HG03025 (cell line): ENCODE results near the gene YWHAB.

ENCODE experiments used
- ATAC-seq: cut with Tn5 transposase; IDR thresholded peaks from one replicate; pipeline ENCODE4 v1.9.1; 2021; ENCODE audit warnings: mild to moderate bottlenecking, moderate library complexity; ENCODE audit not compliant: unreplicated experiment, low FRiP score

Gene YWHAB

GRCh38 chr20:44910690-44911262 is 25.3 kb downstream of the YWHAB start:
- ATAC-seq = no peak

DNA sequence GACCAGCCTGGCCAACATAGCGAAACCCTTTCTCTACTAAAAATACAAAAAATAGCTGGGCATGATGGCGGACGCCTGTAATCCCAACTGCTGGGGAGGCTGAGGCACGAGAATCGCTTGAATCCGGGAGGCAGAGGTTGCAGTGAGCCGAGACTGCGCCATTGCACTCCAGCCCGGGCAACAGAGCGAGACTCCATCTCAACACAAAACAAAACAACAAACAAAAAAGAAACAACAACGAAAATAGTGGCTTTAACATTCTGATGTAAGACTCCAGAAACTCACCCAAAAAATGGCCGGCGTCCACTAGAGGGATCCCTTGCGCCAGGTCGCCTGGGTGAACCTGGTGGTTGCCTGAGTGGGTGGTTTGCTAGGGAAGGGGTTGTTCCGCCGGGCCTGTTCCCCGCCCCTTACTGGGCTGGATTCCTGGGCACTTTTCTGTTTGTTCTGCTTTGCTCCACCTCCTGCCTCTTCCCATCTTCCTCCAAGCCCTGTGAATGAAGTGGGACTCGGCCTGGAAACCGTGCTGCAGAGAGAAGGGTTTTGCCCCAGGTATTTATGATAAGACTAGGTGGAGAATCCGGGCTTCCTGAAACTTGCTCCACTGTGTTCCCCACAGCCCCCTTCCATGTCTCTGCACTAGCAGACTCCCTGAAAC is 25.9 kb downstream of the YWHAB start:
- ATAC-seq = no peak

GRCh38 chr20:44912189-44912588 is 26.7 kb downstream of the YWHAB start:
- ATAC-seq = no peak

- ATAC-seq = no peak
These were observed 29.4 kb downstream of the YWHAB start for GRCh38 chr20:44914924-44915323.

- no peak for ATAC-seq
These were observed 31.1 kb downstream of the YWHAB start for GRCh38 chr20:44916586-44916985.

DNA sequence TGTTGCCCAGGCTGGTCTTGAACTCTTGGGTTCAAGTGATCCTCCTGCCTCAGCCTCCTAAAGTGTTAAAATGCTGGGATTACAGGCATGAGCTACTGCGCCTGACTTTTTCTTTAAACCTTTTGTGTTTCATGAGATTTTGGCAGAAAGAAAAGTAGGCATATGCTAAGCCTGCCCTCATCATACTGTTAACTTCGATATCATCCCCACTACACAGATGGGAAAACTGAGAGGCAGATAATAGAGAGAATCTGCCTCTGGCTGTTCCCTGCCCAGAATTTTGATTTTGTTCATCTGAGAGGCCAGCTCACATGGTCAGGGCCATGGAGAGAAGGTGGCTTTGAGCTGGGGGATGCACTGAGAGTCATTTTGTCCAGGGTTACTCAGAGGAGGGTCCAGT is 31.9 kb downstream of the YWHAB start:
- no peak for ATAC-seq

DNA sequence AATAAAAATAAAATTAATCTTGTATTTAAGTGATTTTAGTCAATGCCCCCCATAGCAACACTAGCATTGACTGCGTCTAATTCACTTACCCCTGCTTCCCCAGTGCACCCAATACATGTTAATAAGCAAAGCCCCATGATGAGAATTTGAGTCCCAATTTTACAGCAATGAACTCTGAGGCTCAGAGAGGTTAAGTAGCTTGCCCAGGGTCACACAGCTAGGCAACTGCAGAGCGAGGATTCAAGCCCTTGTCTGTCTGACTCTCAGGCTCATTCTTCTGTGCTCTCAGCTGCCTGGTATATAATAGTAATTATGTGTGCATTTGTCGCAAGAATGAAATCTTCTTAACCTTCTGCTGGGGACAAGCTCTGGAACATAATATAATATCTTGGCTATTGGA is 32.8 kb downstream of the YWHAB start:
- ATAC-seq = no peak

DNA sequence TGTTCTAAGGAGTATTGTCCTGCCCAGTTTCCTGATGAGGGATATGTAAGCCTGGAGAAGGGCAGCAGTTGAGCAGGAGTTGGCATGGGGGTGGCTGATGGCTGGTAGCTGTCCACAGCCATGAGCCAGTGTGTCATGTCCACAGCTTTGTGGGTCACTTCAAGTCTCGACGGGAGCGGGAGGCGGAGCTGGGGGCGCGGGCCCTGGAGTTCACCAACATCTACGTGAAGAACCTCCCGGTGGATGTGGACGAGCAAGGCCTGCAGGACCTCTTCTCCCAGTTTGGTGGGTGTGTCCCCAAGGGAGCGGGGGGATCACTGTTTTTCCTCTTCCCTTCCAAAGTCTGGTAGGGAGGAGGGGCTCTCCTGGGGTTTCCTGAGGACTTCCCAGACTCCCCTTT is 33.3 kb downstream of the YWHAB start:
- no peak for ATAC-seq

- ATAC-seq = no peak
These were observed 35.9 kb downstream of the YWHAB start for GRCh38 chr20:44921447-44921846.

DNA sequence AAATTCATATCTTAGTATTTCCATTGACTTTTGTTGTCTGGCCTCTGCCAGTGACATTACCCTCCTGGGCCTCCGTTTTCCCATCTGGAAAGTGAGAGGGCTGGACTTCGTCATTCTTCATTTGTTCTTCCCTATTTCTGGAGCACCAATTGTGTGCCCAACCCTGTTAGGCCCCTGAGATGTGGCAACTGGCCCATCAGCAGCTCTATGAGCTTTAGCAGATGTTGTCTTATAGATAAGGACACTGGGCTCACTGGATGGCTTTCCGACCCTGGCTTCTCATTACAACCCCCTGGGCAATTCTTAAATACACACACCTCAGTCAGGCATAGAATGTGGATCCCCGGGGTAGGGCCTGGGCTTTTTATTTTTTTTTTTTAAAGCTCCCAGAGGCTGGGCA is 39.0 kb downstream of the YWHAB start:
- ATAC-seq = no peak

- no peak for ATAC-seq
These were observed 43.1 kb downstream of the YWHAB start for GRCh38 chr20:44928595-44928994.

GRCh38 chr20:44930517-44931168 is 45.1 kb downstream of the YWHAB start:
- ATAC-seq = no peak

- no peak for ATAC-seq
These were observed 46.4 kb downstream of the YWHAB start for GRCh38 chr20:44931911-44932310.

- no peak for ATAC-seq
These were observed 47.4 kb downstream of the YWHAB start for GRCh38 chr20:44932916-44933315.

- ATAC-seq = no peak
These were observed 51.0 kb downstream of the YWHAB start for GRCh38 chr20:44936510-44936909.

DNA sequence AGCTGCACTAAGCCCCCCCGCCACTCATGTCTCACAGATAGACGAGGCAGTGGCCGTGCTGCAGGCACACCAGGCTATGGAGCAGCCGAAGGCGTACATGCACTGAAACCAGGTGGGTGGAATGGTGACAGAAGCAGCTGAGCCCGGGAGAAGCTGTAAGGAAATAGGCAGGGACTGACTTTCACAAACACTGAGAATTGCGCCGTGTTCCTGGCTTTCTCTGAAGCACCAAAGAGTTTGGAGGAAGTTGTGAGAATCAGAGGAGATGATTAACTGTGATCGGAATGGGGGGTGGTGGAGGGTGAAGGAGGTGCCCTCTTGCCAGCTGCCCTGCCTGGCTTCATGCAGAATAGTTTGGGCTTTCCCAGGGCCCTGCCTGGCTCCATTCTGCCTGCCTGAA is 53.1 kb downstream of the YWHAB start:
- ATAC-seq = no peak

GRCh38 chr20:44941120-44941691 is 55.7 kb downstream of the YWHAB start:
- ATAC-seq = no peak

GRCh38 chr20:44942264-44942973 is 56.9 kb downstream of the YWHAB start:
- ATAC-seq = no peak

DNA sequence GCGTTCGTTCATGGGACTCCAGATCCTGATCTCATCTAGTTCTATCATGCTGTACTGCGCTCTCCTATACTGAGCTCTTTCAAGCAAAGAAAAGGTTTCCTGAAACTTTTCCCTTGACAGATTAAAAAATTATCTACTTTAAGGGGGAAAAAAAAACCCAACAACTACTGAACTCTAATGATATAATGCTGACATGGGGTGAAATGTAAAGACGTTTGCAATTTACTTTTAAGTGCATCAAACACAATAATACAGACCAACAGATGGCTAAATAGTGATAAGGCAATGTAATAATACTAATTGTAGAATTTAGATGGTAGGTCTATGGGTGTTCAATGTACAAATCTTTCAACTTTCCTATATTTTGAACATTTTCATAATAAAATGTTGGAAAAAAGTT is 58.3 kb downstream of the YWHAB start:
- no peak for ATAC-seq

DNA sequence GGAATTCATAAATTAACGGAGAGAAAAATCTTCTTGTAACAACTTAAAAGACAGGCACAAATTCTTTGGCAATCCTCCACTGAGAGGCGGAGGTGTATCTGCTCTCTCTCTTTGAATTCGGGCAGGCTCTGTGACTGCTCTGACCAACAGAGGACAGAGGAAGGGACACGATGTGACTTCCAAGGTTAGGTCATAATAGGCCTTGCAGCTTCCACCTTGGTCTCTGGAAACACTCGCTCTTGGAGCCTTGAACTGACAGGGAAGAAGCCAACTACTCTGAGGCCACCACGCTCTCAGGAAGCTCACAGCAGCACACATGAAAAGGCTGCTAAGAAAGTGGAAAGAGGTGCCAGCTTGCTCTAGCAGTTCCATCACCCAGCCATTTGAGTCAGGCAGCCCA is 59.8 kb downstream of the YWHAB start:
- ATAC-seq = no peak

- ATAC-seq = no peak
These were observed 60.9 kb downstream of the YWHAB start for GRCh38 chr20:44946271-44946852.
